ENCODE data around the gene RNH1.

Gene RNH1
- total RNA-seq: 125 to 186 (median 139) reads per million in 3 experiments

DNA sequence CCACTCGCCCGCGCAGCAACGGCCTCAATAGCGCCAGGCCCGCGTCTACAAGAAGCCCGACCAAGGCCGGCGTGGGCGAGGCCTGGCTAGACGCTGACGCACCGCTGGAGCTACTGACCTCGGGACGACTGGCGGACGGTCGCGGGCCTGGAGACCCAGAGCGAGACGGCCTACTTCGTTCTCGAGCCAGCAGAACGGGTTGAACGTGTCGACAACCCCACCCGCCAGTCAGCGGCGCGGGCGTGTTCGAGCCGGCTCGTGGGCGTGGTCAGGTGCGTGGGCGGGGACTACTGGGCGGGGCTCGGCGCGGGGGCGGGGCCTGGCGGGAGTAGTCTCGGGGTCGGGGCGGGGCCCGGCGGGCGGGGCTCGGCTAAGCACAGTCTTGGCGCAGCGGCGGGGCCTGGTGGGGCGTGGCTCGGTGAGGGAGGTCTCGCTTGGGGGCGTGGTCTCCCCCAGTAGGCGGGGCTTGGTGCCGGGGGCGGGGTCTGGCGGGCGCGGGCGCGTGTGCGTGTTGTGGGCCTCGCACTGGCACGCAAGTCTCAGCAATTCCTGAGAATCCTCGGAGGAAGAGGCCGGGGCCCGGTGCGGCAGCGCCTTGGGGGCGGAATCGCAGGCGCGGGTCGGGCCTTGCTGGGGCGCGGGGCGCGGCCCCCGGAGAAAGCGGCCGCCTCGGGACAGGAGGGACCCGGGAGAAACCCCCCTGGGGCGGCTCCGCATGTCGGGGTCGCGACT is at the start of gene RNH1:
Gene RNH1, minus strand, starts transcription at position 248 of the 732 bp plus-strand sequence. CDS start 5,080 bp downstream, outside the sequence.
- peak; percentile 96 for DNase-seq

DNA sequence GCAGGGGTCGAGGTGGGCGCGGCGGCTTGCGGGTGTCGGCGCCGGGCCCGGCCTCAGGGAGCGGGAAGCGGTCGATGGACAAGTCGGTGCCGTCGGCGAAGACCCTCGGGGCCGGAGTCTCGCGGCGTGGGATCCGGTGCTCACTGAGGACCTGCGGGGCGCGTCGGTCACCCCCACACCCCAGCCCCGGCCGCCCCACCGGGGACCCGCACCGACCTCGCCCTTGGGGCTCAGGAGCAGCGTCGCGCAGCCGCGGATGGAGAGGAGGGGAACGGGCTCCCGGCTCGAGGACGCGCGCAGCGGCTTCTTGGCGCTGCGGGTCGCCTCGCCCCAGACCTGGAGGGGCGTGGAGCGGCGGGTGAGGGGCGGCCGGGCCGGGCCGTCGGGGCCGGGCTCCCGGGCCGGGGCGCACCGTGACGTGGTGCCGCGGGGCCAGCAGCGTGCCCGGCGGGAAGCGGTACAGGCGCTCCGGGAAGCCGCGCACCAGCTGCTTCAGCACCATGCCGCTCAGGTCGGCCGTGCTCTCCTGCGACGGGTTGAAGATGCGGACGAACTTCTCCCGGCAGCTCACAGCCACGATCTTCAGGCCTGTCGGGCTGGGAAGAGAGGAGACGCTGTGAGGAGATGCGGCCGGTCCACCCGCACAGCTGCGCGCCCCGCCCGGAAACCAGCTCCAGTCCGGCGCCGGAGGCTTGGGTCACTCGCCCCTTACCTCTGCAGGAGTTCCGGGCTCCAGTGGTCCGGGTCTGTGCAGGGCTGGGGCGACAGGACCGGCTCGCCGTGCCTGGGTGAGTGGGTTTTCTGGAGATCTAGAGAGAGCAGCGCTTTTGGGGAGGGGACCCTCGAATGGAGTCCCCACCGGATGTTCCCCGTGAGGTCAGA is 49.0 kb upstream of the RNH1 start:
- DNase-seq: no peak

DNA sequence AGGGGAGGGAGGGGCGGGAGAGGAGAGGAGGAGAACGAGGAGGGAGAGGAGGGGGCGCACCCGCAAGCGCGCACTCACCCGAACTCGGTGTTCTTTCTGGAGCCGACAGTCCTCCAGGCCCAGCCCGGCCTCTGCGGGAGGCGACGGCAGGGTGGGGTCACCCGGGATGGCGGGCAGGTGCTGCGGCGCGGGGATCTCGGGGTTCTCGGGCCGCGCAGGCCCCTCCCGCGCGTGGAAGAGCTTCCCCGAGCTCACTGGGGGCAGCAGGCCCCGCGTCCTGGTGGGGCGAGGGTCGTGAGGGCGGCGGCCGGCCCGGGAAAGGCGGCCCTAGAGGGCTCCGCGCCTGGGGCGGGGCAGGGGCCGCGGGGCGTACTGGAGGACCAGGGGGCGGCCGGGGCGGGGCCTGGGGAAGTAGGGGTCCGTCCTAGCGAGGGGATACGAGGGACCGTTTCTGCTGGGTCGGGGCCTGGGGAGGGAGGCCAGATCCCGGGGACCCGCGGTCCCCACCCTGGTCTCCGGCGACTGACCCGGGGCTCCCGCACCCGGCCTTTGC is 48.3 kb upstream of the RNH1 start:
- DNase-seq: no peak

DNA sequence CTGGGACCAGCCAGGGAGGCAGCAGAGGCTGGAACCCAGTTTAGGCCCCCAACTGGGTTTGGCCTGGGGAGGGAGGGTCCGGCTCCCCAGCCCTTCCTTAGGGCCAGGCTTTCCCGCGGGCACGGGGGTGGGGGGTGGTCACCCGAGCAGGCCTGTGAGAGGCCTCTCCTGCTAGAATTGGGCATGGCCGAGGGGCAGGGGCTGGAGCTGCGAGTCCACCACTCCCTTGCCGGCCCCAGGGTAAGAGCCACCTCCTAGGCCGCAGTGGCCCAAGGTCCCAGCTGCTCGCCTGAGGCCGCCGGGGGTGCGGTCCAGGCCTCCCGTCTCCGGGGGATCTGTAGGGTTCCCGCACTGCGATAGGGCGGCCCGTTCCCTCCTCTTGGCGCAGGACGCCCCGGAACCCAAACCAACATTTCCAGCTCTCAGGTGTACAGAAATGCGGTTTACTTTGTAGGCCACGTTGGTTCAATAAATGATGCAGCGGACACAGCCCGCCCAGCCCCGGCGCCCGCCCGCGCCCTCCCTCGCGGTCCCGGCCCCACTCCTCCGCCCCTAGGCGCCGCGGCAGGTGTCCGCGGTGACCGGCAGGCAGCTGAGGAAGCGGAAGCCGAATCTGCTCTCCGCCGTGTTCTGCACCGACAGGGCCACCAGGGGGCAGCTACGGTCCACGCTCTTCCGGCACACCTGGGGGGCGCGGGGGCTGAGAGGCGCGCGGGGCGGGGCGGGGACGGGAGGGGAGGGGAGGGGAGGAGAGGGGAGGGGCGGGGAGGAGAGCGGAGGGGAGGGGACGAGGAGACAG is 47.6 kb upstream of the RNH1 start:
- DNase-seq: peak; percentile 73

DNA sequence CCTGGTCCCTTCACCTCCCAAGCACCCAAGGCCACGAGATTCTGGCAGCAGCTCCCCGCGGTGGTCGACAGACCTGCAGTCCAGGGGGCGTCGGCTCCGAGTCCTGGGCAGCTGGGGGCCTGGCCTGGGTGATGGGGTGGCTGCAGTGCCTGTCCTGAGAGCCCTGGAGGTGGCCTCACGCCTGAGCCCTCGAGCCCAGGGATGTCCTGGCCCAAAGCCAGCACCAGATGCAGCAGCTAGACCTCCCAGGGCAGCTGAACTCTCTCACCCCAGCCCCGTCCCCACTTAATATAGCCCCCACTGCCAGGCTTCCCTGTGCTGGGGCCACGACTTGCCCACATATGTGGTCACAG is 46.9 kb upstream of the RNH1 start:
- no peak for DNase-seq

DNA sequence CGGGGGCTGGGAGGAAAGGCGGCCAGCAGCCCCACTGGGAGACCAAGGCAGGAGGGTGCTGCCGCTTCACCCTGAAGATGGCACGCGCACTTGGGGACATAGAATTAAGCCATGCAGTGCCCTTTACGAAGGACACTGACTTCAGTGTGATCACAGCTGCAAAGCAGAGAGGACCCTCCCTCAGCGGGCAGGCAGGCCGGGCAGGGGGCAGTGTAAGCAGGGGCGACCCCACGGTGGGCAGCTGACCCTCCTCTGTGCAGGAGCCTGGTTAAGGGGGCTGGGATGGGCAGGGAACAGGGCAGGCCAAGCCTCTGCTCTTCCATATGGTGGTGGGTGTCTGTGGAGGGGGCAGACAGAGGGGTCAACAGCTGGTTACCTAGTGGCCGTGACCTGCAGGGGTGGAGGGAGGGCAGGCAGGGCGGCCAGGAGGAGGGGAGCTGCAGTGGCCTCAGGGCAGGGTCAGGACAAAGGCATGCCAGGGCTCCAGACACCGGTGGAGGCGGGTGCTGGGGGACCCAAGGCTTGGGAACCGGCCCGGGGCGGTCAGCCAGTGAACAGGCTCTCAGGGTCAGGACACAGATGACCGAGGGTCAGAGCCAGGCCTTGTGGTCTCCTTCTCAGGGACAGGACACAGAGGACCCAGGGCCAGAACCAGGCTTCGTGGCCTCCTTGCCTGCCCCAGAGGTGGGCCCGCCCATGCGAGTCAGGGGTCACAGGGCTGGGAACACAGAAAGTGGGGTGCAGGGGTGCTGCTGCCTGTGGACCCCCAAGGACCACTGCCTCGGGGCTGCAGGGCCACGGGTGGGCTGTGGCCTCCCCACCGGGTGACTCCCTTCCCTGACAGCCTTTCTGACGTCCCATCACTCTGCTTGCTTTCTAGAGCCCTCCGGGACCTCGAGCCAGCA is 46.3 kb upstream of the RNH1 start:
- no peak for DNase-seq

DNA sequence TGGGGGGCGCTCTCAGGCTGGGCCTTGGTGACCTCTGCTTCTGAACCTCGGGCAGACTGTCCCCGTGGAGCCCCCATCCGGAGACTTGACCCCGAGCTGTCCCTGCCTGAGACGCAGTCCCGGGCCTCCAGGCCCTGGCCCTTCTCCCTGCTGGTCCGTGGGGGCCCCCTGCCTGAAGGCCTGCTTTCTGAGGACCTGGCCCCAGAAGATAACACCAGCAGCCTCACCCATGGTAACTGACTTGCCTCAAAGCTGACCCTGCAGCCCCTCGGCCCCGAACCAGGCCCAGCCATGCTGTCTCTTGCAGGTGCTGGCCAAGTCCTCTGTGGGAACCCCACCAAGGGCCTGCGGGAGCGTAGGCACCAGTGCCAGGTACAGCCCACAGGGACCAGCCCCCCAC is 44.6 kb upstream of the RNH1 start:
- DNase-seq: no peak

DNA sequence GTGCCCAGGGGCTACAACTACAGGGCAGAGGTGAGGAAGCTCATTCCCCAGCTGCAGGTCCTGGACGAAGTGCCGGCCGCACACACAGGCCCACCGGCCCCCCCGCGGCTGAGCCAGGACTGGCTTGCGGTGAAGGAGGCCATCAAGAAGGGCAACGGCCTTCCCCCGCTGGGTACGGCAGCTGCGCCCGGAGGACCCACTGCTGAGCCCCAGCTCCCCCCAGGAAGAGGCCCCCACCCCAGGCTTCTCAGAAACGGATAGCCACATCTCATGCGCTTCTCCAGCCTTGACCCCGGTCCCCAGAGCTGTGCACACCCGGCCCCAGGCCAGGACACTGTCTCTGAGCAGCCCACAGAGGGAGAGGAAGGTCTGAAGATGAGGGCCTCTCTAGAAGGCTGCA is 44.1 kb upstream of the RNH1 start:
- no peak for DNase-seq

DNA sequence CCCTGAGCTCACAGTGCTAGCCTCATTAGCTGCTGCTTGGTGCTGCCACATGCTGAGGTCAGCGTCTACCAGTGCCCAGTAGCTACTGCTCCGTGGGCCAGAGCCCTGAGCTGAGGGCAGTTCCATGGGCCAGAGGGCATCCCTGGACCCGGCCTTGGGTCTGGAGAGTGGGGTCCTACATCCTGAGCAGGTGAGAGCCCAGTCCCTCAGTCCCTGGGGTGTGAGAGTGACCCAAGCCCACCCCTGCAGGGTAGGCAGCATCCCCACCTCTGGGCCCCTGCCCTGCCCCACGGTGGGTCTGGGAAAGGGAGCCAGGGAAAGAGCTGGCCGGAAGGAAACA is 43.7 kb upstream of the RNH1 start:
- DNase-seq: no peak

DNA sequence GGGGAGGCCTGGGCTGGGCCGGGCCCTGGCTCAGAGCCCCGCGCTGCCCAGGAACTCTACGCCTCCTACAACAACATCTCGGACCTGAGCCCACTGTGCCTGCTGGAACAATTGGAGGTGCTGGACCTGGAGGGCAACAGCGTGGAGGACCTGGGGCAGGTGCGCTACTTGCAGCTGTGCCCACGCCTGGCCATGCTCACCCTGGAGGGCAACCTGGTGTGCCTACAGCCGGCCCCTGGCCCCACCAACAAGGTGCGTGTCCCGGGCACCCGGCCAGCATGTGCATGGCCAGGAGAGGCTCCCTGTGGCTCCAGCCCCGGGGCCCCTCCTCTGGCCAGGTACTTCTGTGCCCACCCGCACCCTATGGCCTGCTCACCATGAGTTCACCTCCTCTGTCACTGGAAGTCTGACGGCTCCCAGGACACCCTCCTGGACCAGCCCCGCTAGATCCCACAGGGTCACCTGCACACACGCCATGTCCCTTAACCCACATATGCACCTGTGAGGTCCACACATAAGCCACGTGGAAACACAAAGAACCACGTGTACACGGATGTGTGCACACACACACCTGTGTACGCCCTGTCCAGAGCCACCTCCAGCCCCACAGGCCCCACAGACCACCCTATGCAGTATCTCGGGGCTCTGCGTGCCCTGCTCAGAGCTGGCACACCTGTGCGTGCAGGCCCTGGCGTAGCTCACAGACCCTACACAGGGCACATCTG is 43.1 kb upstream of the RNH1 start:
- DNase-seq: no peak

DNA sequence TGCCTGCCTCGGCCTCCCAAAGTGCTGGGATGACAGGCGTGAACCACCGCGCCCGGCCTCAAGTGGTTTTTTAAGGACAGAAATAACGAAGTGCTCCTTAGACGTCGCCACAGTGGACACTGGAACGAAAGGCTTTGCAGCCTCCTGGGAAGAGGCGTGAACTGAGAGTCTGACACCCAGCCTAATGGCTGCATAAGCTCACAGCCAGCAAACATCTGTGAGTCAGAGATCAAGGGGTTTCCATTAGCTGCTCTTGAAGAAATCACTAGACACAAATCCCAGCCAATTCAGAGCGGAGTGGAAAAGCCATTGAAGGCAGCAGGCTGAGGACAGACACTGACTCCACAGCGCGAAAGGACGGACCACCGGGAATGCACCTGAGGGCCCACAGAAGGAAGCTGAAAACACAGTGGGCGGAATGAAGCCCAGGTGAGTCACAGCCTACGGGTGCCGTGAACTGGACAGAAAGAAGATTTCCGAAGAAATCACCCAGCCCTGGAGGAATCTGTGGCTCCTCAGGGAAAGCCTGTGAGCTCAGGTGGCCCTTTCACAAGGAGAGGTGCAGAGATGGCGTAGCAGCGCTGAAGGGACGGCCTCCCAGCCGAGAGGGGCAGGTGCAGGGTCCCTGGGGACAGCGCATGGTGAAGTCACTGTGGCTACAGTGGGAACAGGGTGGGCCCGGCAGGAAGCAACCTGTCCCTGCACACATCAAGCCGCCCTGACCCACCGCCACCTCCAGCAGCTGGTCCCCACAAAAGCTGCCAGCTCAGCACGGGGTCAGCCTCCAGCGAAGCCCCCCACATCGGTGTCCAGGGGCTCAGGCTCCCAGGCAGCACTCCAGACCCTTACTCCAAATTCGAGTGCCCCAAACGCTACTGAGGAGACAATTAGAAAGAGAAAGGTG is 41.9 kb upstream of the RNH1 start:
- no peak for DNase-seq

DNA sequence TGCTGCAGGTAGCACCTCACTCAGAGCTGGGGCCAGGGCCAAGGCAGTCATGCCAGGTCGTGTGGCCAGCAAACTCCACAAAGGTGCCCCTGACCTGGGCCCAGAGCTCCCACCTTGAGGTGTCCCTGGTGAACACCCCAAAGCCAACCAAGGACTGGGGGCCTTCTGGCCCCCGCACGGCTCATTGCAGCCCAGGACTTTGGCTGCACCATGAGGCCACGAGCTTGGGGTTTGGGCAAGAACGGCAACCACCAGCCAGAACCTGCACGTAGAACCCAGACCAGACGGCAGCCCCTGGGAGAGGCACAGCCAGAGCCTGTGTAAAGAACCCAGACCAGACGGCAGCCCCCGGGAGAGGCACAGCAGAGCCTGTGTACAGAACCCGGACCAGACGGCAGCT is 38.1 kb upstream of the RNH1 start:
- DNase-seq: no peak

DNA sequence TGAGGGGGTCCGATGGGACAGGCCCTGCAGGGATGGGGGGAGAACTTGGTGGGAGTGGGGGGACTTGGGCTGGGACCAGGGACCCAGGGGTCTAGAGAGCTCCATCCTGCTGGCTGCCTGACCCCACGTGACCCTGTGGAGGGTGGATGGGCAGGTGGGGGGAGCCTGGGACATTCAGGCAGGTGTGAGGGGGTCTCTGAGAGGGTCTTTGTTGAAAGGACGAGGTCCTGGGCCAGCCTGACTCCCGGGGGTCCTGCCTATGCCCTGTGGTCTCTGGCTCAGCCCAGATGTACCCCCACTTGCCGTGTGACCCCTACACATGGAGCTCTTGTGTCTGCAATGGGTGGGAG is 37.8 kb upstream of the RNH1 start:
- DNase-seq: no peak

DNA sequence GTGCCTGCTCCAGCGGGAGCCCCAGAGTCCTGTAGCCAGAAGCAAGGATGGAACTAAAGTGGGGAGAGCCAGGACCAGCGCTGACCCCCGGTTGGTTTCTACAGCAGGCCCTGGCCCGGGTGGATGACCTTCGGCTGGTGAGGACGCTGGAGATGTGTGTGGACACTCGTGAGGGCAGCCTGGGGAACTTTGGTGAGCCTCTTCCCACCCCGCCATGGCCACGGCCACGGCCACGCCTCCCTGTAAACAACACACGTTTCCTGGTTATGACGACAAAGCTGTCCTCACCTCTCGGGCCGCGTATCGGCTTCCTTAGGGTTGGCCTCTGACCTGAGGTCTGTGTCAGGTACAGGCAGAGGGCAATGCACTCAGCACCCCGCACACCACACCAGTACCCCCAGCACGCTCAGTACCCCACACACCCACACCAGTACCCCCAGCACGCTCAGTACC is 34.4 kb upstream of the RNH1 start:
- no peak for DNase-seq

DNA sequence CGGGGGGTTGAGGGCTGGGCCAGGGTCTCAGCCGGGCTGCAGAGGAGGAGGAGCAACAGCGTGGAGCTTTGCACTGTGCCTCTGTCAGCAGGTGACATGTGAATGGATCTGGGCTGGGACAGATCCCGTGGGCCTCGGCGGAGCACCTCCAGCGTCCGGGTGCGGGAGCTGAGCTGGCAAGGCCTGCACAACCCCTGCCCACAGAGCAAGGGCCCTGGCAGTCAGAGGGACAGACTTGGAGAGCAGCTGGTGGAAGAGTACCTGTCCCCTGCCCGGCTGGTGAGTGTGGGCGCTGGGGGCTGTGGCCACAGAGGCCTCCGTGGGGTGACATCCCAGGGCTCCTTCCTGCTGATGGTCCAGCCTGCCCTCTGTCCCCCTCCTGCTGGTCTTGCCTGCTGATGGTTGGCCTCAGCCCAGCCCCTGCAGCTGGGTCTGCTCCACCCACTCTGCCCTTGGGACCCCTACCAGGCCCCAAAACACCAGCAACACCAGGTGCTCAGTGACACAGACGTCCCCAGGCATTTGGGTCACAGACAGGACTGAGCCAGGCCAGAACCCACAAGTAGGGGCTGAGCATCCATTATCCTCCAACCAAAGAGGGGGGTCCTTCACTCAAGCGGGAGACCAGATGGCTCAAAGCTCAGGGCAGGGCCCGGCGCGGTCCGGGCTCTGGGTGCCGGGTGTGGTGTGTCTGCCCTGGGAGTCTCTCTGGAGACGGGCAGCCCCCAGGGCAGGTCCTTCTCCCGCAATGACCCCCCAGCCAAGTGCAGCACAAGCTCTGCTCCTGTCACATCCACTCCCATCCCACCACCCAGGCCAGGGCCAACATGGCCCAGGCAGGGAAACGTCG is 33.8 kb upstream of the RNH1 start:
- no peak for DNase-seq

DNA sequence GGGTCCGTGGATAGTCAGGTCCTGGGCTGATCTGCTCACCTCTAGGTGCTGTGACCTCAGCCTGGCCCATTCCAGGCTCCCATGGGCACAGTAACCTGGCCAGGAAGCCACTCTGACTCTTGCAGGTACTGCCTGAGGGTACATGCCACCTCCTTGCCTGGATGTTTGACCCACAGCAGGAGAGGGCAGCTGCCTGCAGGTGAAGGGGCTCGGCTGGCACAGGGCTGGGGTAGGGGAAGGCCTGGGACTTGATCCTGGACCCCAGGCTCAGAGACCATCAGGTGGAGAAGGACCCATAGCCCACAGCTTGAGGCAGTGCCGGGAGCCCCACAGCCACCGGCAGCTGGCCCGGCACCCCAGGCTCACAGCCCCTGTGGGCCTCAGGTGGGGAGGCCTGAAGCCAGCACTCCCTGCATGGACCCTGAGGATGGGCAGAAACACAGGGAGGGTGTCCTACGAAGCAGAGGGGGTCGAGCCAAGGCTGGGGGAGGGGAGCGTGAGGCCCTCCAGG is 33.0 kb upstream of the RNH1 start:
- DNase-seq: no peak

DNA sequence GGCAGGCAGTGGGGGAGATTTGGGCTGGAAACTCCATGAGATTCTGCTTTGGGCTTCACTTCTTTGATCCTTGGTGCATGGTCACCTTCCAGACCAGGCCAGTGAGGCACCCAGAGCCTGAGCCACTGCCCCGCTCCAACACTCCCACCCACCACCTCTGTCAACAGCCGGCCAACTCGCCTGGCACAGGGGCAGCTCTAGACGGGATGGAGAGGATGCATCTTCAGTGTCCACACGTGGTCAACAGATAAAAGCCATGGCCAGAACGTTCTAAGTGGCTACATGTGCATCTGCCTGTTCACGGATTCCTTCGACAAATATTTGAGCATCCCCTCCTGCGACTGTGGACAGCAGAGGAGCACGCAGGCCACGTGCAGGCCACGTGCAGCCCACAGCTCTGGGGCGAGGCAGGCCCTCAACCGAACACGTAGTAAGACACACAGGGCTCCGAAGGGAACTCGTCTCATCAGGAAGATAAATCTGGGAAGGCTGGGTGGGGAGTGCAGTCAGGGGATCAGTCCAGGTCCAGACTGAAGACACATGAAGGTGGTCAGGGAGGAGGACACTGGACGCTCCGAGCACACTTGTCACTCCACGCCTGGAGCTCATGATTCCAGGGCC is 31.5 kb upstream of the RNH1 start:
- no peak for DNase-seq

DNA sequence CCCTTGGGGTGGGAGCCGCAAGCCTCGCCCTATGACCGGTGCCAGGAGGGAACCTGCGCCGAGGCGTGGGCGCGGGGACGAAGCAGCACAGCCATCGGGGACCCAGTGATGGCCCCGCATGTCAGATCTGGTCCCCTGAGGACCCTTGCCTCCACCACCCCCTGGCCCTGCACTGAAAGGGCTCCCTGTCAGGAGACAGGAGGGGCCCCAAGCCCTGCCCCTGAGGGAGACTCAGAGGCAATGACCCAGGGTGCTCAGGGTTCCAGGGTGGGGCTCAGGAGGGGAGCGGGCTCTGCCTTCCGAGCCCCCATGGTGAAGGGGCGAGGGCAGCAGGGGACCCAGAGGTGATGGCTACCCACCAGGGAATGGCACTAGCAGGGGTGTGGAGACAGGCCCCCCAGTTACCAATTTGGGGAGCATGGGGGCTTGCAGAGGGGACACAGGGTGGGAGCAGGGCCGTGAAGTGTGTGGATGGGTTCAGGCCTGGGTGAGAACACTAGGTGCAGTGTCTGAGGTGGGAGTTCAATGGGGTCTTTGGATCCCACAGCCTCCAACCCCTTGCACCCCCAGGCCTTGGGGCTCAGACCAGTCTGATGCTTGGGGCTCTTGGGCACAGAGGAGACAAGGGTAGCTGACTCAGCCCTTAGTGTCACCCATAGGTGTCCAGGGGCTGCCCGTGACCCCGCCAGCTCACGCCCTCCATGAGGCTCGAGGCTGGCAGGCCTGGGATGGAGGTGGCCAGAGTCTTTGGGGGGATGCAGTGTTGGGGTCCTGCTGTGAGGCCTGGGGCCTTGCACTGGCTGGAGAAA is 30.8 kb upstream of the RNH1 start:
- no peak for DNase-seq

Measured in central memory CD4-positive, alpha-beta T cell (primary cell).